Activated CD4-positive, alpha-beta T cell treated with anti-CD3 and anti-CD28 coated beads, Interleukin-2, amount 10 ng/mL, durations not matched to agents 7 days and 5 days (primary cell): ENCODE results near the gene CREBBP. TPM values are rescaled to one million over a fixed set of nuclear protein-coding genes. Genes with fewer than 3 reads are reported as not detected.

Experiments
- CTCF ChIA-PET: fragments of 350-600 bp; sonication (Branson Sonifier 250); formaldehyde crosslinking; loops from one replicate; lab custom pipeline; 2021; ENCODE audit warnings: antibody characterized with exemption; lab: Charles Lee
- POLR2A ChIA-PET: fragments of 350-600 bp; sonication (Branson Sonifier 250); formaldehyde crosslinking; loops from one replicate; lab custom pipeline; 2021; ENCODE audit warnings: antibody characterized with exemption; lab: Charles Lee
- DNase-seq: peaks from one replicate; pipeline ENCODE4 v3.0.0-alpha.2; 2020
- H3K27ac Mint-ChIP-seq: one replicate; pipeline ENCODE4 v1.8.0; 2021; ENCODE audit warnings: mild to moderate bottlenecking, moderate library complexity, mixed read lengths
- H3K27me3 Mint-ChIP-seq: one replicate; pipeline ENCODE4 v1.8.0; 2021; ENCODE audit warnings: mixed read lengths
- H3K36me3 Mint-ChIP-seq: one replicate; pipeline ENCODE4 v1.8.0; 2021; ENCODE audit warnings: low read depth, mixed read lengths
- H3K4me1 Mint-ChIP-seq: one replicate; pipeline ENCODE4 v1.8.0; 2021; ENCODE audit warnings: mixed read lengths
- H3K4me3 Mint-ChIP-seq: one replicate; pipeline ENCODE4 v1.8.0; 2021; ENCODE audit warnings: mild to moderate bottlenecking, moderate library complexity, mixed read lengths
- H3K9me3 Mint-ChIP-seq: one replicate; pipeline ENCODE4 v1.8.0; 2021; ENCODE audit warnings: mixed read lengths
- total RNA-seq, 2 experiments: library from RNA; stranded (reverse); gene quantifications; one replicate each; pipeline ENCODE4 v1.2.3, GENCODE V29; 2021

The CREBBP gene
- total RNA-seq, 2 experiments from 2014 or later = 69.0 to 69.2 TPM

DNA sequence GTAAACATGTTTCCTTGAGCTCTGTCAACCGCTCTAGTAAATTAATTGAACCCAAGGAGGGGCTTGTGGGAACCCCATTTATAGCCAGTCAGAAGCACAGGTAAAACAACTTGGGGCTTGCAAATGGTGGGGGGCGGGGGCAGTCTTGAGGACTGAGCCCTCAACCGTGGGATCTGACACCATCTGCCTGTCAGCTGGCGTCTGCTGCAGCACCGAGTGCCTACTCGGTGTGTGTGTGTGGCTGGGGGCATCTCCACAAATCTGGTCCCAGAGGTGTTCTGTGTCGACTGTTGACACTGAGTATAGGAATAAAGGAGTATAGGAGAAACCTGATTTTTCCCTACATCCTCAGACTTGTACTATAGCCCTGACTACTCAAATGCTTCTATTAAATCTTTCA is 20.6 kb downstream of the CREBBP start:
- no peaks in the 10 kb centered on the region for H3K9me3 Mint-ChIP-seq
- DNase-seq = no peak
- no peaks in the 10 kb centered on the region for H3K27me3 Mint-ChIP-seq
- H3K36me3 Mint-ChIP-seq = no peaks in the 10 kb centered on the region
- ChIA-PET CTCF (no interaction called here), POLR2A (no interaction called here)
- H3K4me3 Mint-ChIP-seq = no peak overlapping the region
- peaks cover 36% of the 10 kb centered on the region for H3K4me1 Mint-ChIP-seq
- no peak overlapping the region for H3K27ac Mint-ChIP-seq

DNA sequence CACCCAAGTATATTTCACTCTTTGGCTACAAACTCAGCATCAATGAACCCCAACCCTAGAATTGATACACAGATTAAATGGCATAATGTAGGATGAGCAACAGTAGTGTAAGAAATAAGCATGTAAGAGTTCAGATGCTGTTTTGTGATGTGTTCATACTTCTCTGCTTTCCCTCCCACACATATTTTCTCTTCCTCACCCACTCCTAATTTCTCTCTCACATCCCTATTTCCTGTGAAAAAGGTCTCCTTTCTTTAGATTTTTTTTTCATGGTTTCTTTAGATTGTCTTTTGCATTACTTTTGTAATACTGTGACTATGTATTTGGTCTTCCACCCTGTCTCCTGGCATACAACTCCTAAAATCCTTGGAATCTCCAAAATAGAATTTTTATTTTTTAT is 21.7 kb downstream of the CREBBP start:
- DNase-seq = no peak
- no peak overlapping the region for H3K27ac Mint-ChIP-seq
- ChIA-PET POLR2A (no interaction called here), CTCF (no interaction called here)
- H3K4me3 Mint-ChIP-seq = no peak overlapping the region
- no peaks in the 10 kb centered on the region for H3K36me3 Mint-ChIP-seq
- no peaks in the 10 kb centered on the region for H3K27me3 Mint-ChIP-seq
- peaks cover 43% of the 10 kb centered on the region for H3K4me1 Mint-ChIP-seq
- no peaks in the 10 kb centered on the region for H3K9me3 Mint-ChIP-seq

DNA sequence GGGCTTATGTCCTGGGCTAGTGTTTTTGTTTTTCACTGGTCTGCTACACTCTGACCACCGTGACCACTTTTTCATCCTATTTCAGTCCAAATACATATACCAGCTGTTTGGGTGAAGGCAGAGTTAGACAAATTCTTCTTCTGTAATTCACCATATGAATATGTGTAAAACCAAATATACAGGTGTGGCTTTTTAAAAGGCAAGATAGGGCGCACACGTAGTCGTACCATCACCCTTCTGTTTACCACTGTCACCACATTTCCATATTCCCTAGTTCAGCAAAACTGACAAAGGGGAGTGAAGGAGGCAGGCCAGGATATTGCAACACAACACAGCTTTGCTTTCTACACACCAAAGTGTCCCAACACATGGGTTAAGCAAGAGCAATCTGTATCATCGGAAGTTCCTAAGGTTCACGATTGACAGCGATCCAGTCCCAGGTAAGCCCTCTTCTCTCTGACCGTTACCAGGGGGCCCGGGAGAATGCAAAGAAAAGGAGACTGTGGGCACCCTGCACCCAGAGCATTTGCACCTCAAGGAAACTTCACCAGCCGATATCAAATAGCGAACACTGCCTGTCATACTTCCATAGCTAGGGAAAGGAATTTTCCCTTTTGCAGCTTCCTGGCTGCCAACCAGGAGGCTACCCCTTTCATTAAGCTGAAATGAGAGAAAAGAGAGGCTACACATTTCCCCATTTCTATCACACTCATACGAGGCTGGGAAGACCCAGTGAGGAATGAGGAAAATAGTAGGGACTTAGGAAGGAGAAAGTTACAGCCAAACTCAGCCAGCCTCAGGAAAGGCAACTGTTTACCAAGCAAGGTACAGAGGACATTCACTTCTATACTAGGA is 23.1 kb downstream of the CREBBP start:
- POLR2A ChIA-PET = no interaction called here
- CTCF ChIA-PET = interaction anchor here (0.8 kb wide), 1 partner anchor 11 kb away, joined by 3 read pairs; no protein-coding TSS in a partner anchor
- no peak for DNase-seq
- no peaks in the 10 kb centered on the region for H3K9me3 Mint-ChIP-seq
- peaks cover 44% of the 10 kb centered on the region for H3K4me1 Mint-ChIP-seq
- H3K27ac Mint-ChIP-seq = no peak overlapping the region
- H3K4me3 Mint-ChIP-seq = no peak overlapping the region
- no peaks in the 10 kb centered on the region for H3K36me3 Mint-ChIP-seq
- no peaks in the 10 kb centered on the region for H3K27me3 Mint-ChIP-seq

- Mint-ChIP-seq H3K27me3 (no peaks in the 10 kb centered on the region), H3K4me3 (no peak overlapping the region), H3K9me3 (no peaks in the 10 kb centered on the region), H3K4me1 (peaks cover 42% of the 10 kb centered on the region), H3K27ac (no peak overlapping the region), H3K36me3 (no peaks in the 10 kb centered on the region)
- POLR2A ChIA-PET = interaction anchor here (0.6 kb wide), 1 partner anchor 130 kb away, joined by 3 read pairs; no protein-coding TSS in a partner anchor
- DNase-seq = no peak
- CTCF ChIA-PET = interaction anchor here (0.8 to 1.3 kb wide), 2 partner anchors 11 to 20 kb away, joined by 3 read pairs; no protein-coding TSS in a partner anchor
Measured at GRCh38 chr16:3856367-3857141, 24.0 kb downstream of the CREBBP start.

DNA sequence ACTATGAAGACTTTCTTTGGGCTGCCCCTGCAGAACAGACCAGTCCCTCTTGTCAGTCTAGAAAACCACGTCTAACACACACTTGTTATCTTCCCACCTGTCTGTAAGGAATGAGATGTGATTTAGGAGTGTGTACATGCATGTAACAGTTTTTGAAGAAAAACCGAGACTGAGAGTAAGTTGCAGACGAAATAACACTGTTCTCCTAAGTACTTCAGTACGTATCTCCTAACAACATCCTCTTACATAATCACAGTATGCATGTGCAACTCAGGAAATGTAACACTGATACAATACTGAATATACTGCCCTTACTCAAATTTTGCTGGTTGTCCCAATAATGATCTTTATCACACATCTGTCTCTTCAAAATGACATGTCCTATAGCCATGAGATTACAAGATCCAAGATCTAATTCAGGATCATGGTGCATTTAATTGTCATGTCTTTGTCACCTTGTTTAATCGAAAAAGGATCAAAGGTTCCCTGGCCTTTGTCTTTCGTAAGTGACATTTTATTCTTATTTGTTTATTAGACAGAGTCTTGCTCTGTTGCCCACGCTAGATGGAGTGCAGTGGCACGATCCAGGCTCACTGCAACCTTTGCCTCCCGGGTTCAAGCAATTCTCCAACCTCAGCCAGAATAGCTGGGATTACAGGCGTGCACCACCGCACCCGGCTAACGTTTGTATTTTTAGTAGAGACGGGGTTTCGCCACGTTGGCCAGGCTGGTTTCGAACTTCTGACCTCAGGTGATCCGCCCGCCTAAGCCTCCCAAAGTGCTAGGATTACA is 25.6 kb downstream of the CREBBP start:
- Mint-ChIP-seq H3K27me3 (no peaks in the 10 kb centered on the region), H3K9me3 (no peaks in the 10 kb centered on the region), H3K36me3 (peaks cover 6% of the 10 kb centered on the region), H3K4me3 (no peak overlapping the region), H3K4me1 (peaks cover 42% of the 10 kb centered on the region), H3K27ac (no peak overlapping the region)
- ChIA-PET CTCF (interaction anchor here (1.3 kb wide), 1 partner anchor 18 kb away, joined by 3 read pairs; no protein-coding TSS in a partner anchor), POLR2A (no interaction called here)
- DNase-seq = no peak

GRCh38 chr16:3850544-3850899 is 30.0 kb downstream of the CREBBP start:
- no peaks in the 10 kb centered on the region for H3K27me3 Mint-ChIP-seq
- no peak for DNase-seq
- ChIA-PET POLR2A (no interaction called here), CTCF (interaction anchor here (0.6 kb wide), 2 partner anchors 139 to 207 kb away, joined by 3 to 4 read pairs; no protein-coding TSS in a partner anchor)
- peaks cover 19% of the 10 kb centered on the region for H3K4me1 Mint-ChIP-seq
- H3K9me3 Mint-ChIP-seq = no peaks in the 10 kb centered on the region
- H3K36me3 Mint-ChIP-seq = peaks cover 20% of the 10 kb centered on the region
- H3K4me3 Mint-ChIP-seq = no peak overlapping the region
- no peak overlapping the region for H3K27ac Mint-ChIP-seq

- DNase-seq = no peak
- POLR2A ChIA-PET = no interaction called here
- CTCF ChIA-PET = interaction anchor here (0.6 kb wide), 1 partner anchor 138 kb away, joined by 4 read pairs; no protein-coding TSS in a partner anchor
Measured at GRCh38 chr16:3849751-3850543, 30.6 kb downstream of the CREBBP start.

DNA sequence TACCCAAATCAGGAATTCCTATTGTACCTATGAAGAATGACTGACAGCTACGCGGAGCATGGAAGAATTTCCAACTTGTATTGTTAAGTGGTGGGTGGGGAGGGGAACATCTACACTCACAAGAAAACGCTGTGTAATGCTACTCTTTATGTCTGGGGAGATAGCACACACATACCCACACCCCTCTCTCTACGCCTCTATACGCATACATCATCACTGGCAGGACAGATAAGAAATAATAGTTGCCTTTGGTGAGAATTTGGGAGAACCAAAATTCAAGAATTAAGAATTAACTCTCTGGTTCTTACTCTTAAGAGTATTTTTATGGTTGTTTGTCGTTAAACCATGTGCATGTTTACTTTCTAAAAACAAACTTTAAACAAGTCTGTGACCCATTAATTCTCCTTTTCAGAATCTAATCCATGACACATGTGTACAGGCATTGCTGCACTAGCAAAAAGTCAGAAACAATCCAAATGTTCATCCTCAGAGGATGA is 33.9 kb downstream of the CREBBP start:
- no peak overlapping the region for H3K27ac Mint-ChIP-seq
- peaks cover 20% of the 10 kb centered on the region for H3K36me3 Mint-ChIP-seq
- no peak overlapping the region for H3K4me3 Mint-ChIP-seq
- H3K9me3 Mint-ChIP-seq = no peaks in the 10 kb centered on the region
- ChIA-PET POLR2A (no interaction called here), CTCF (no interaction called here)
- no peak for DNase-seq
- peaks cover 8% of the 10 kb centered on the region for H3K4me1 Mint-ChIP-seq
- H3K27me3 Mint-ChIP-seq = no peaks in the 10 kb centered on the region

More at GRCh38 chr16:3849751-3850543, 30.6 kb downstream of the CREBBP start:
- H3K9me3 Mint-ChIP-seq = no peaks in the 10 kb centered on the region
- H3K27me3 Mint-ChIP-seq = no peaks in the 10 kb centered on the region
- H3K36me3 Mint-ChIP-seq = peaks cover 20% of the 10 kb centered on the region
- no peak overlapping the region for H3K4me3 Mint-ChIP-seq
- peaks cover 16% of the 10 kb centered on the region for H3K4me1 Mint-ChIP-seq
- H3K27ac Mint-ChIP-seq = no peak overlapping the region

GRCh38 chr16:3846087-3846486 is 34.4 kb downstream of the CREBBP start:
- DNase-seq = no peak
- Mint-ChIP-seq H3K27ac (no peak overlapping the region), H3K27me3 (no peaks in the 10 kb centered on the region), H3K36me3 (peaks cover 20% of the 10 kb centered on the region), H3K9me3 (no peaks in the 10 kb centered on the region), H3K4me1 (peaks cover 8% of the 10 kb centered on the region), H3K4me3 (no peak overlapping the region)
- ChIA-PET CTCF (no interaction called here), POLR2A (no interaction called here)

DNA sequence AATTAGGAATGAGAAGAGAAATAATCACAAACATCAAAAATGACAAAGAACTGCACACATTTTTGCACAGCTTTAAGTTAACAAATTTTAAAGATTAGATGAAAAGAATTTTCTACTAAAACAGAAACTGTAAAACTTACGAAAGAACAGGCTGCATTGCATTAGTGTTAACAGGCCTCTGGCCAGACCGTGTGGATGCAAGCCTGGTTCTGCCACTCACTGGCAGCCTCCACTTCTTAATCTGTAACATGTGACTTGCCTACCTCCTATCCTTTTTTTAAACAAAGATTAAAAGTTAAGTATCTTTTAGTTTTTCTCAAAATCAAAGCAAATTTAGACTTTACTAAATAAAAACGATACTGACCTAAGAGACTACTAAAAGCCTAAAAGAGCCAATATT is 37.5 kb downstream of the CREBBP start:
- Mint-ChIP-seq H3K4me3 (no peak overlapping the region), H3K27ac (no peak overlapping the region), H3K36me3 (peaks cover 7% of the 10 kb centered on the region), H3K4me1 (peaks cover 11% of the 10 kb centered on the region), H3K27me3 (no peaks in the 10 kb centered on the region), H3K9me3 (no peaks in the 10 kb centered on the region)
- POLR2A ChIA-PET = no interaction called here
- DNase-seq = no peak
- CTCF ChIA-PET = interaction anchor here (0.7 kb wide), 2 partner anchors 420 to 722 kb away, joined by 4 read pairs; no protein-coding TSS in a partner anchor

- H3K4me1 Mint-ChIP-seq = peaks cover 10% of the 10 kb centered on the region
- ChIA-PET CTCF (no interaction called here), POLR2A (no interaction called here)
- H3K27me3 Mint-ChIP-seq = no peaks in the 10 kb centered on the region
- DNase-seq = no peak
- H3K9me3 Mint-ChIP-seq = no peaks in the 10 kb centered on the region
- peaks cover 4% of the 10 kb centered on the region for H3K36me3 Mint-ChIP-seq
- H3K27ac Mint-ChIP-seq = no peak overlapping the region
- no peak overlapping the region for H3K4me3 Mint-ChIP-seq
Measured at GRCh38 chr16:3841729-3842508, 38.6 kb downstream of the CREBBP start.
